ENCODE measurements around the gene FAM110A. TPM values are rescaled to one million over a fixed set of nuclear protein-coding genes. Genes with fewer than 3 reads are reported as not detected.

Gene FAM110A
- polyA plus RNA-seq, 1 experiment: 1.9 TPM

GRCh38 chr20:878511-879307 is 45.2 kb downstream of the FAM110A start:
- H3K27me3 ChIP-seq (ENCODE audit: control insufficient read depth, insufficient read depth, low read length): no peaks in the 10 kb centered on the region
- ChIA-PET POLR2A (no interaction called here), CTCF (interaction anchor here (1.0 to 1.2 kb wide), 2 partner anchors 60 to 77 kb away, joined by 4 read pairs; no protein-coding TSS in a partner anchor)
- H3K4me3 ChIP-seq (ENCODE audit: low read depth, low read length): no peak overlapping the region
- H3K27ac ChIP-seq (ENCODE audit: low read depth, low read length): no peak overlapping the region
- no peaks in the 10 kb centered on the region for H3K9me3 ChIP-seq (ENCODE audit: control insufficient read depth, insufficient read depth, low read length)
- no peak for DNase-seq (ENCODE audit: low read depth, low spot score)
- no peak for TF ChIP-seq CTCF (IDR thresholded peaks at IDR 0.05; ENCODE audit: low read depth, low read length)

DNA sequence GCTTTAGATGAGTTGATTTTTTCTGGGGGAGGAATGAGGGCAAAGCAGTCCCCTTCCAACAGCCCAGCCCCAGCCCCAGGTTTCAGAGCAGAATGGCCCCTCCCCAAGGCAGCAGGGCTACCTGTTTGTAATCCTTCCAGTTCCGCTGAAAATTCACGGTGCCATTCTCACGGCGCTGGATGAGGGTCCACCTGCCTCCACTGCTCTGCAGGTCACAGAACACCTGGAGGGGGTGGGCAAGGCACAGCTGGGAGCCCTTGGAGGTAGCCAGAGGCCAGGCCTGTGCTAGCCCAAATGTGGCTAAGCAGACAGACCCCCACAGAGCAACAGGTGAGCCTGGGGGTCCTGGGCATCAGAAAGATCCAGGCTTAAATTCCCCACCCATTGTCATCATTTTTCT is 46.1 kb downstream of the FAM110A start:
- no peak for TF ChIP-seq CTCF (IDR thresholded peaks at IDR 0.05; ENCODE audit: low read depth, low read length)
- Histone ChIP-seq H3K4me3 (ENCODE audit: low read depth, low read length) (no peak overlapping the region), H3K27me3 (ENCODE audit: control insufficient read depth, insufficient read depth, low read length) (no peaks in the 10 kb centered on the region), H3K9me3 (ENCODE audit: control insufficient read depth, insufficient read depth, low read length) (no peaks in the 10 kb centered on the region), H3K27ac (ENCODE audit: low read depth, low read length) (no peak overlapping the region)
- ChIA-PET POLR2A (no interaction called here), CTCF (interaction anchor here (1.0 to 1.2 kb wide), 2 partner anchors 61 to 76 kb away, joined by 4 read pairs; no protein-coding TSS in a partner anchor)
- DNase-seq (ENCODE audit: low read depth, low spot score): no peak

DNA sequence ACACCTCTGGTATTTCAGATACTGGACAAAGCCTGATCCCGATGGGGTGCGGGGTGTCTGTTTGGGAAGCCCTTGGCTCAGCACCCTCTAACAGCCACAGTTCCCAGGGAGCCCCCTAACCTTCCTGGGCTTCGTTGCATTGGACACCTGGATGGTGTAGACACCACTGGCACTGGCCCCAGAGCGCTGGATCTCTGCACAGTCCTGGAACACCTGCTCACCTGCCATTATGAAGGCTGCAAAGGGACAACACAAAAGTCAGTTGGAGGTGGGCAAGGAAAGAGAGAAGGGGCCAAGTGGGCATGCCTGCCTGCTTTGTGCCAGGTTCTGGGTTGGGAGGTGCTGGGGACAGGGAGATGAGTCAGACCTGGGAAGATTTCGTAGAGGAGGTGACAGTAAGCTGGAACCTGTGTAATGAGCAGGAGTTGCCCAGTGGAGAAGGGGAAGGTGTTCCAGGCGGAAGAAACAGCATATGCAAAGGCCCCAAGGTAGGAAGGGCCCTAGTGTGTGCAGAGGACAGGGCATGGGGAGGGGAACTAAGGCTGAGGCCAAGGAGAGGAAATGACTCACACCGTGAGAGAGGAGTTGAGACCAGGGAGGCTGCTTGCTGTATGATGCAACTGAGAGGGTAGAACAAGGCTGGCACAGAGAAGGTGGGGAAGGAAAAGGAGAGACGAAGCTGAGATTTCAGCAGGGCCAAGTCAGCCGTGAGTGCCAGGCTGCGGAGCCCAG is 47.7 kb downstream of the FAM110A start:
- POLR2A ChIA-PET: no interaction called here
- DNase-seq (ENCODE audit: low read depth, low spot score): no peak
- H3K27me3 ChIP-seq (ENCODE audit: control insufficient read depth, insufficient read depth, low read length): peaks cover 2% of the 10 kb centered on the region
- H3K9me3 ChIP-seq (ENCODE audit: control insufficient read depth, insufficient read depth, low read length): no peaks in the 10 kb centered on the region
- no peak for TF ChIP-seq CTCF (IDR thresholded peaks at IDR 0.05; ENCODE audit: low read depth, low read length)
- H3K4me3 ChIP-seq (ENCODE audit: low read depth, low read length): no peak overlapping the region
- CTCF ChIA-PET: no interaction called here
- no peak overlapping the region for H3K27ac ChIP-seq (ENCODE audit: low read depth, low read length)

GRCh38 chr20:881783-882144 is 48.2 kb downstream of the FAM110A start:
- CTCF ChIA-PET: no interaction called here
- Histone ChIP-seq H3K27me3 (ENCODE audit: control insufficient read depth, insufficient read depth, low read length) (peaks cover 2% of the 10 kb centered on the region), H3K4me3 (ENCODE audit: low read depth, low read length) (no peak overlapping the region), H3K9me3 (ENCODE audit: control insufficient read depth, insufficient read depth, low read length) (no peaks in the 10 kb centered on the region), H3K27ac (ENCODE audit: low read depth, low read length) (peak overlapping the region; percentile 2)
- POLR2A ChIA-PET: no interaction called here
- no peak for DNase-seq (ENCODE audit: low read depth, low spot score)
- TF ChIP-seq CTCF (IDR thresholded peaks at IDR 0.05; ENCODE audit: low read depth, low read length): no peak

Measured in AG04450 (cell line).